Neural progenitor cell (in vitro differentiated cells): ENCODE results near the gene EGFR. TPM values are rescaled to one million over a fixed set of nuclear protein-coding genes. Genes with fewer than 3 reads are reported as not detected.

Source experiments
- DNase-seq: peaks from one replicate; pipeline ENCODE4 v3.0.0-alpha.2; 2016; ENCODE audit warnings: low spot score
- H2AFZ ChIP-seq: fragments of 200-600 bp; sonication (generic); replicated peaks from 2 replicates; pipeline ENCODE4 v1.6.1; 2016; ENCODE audit warnings: antibody characterized with exemption
- H3F3A ChIP-seq: fragments of 200-600 bp; sonication (generic); 2 replicates; pipeline ENCODE4 v1.6.1; 2016; ENCODE audit warnings: antibody characterized with exemption, low read depth
- H3K27ac ChIP-seq: fragments of 200-600 bp; sonication (generic); 2 replicates; pipeline ENCODE4 v1.5.1; 2016; ENCODE audit warnings: mild to moderate bottlenecking
- H3K27me3 ChIP-seq: fragments of 200-600 bp; sonication (generic); 2 replicates; pipeline ENCODE4 v1.6.1; 2016; ENCODE audit warnings: mild to moderate bottlenecking, moderate library complexity
- H3K36me3 ChIP-seq: fragments of 200-600 bp; sonication (generic); 2 replicates; pipeline ENCODE4 v1.5.1; 2016
- H3K4me1 ChIP-seq: fragments of 200-600 bp; sonication (generic); 2 replicates; pipeline ENCODE4 v1.6.1; 2016; ENCODE audit warnings: mixed run types
- H3K4me2 ChIP-seq: fragments of 200-600 bp; sonication (generic); 2 replicates; pipeline ENCODE4 v1.6.1; 2016
- H3K4me3 ChIP-seq: fragments of 200-600 bp; sonication (generic); 2 replicates; pipeline ENCODE4 v1.5.1; 2016
- H3K79me2 ChIP-seq: fragments of 200-600 bp; sonication (generic); 2 replicates; pipeline ENCODE4 v1.6.1; 2016; ENCODE audit warnings: low read depth
- H3K9ac ChIP-seq: fragments of 200-600 bp; sonication (generic); 2 replicates; pipeline ENCODE4 v1.6.1; 2016
- H3K9me3 ChIP-seq: fragments of 200-600 bp; sonication (generic); 2 replicates; pipeline ENCODE4 v1.5.1; 2016; ENCODE audit warnings: low read depth
- H4K20me1 ChIP-seq: fragments of 200-600 bp; sonication (generic); 2 replicates; pipeline ENCODE4 v1.6.1; 2016; ENCODE audit warnings: low read depth
- H3K27ac Mint-ChIP-seq: 3 replicates; pipeline ENCODE4 v1.8.0; 2021; ENCODE audit warnings: mixed read lengths
- H3K27me3 Mint-ChIP-seq: 2 replicates; pipeline ENCODE4 v1.8.0; 2022; ENCODE audit warnings: low read depth, mild to moderate bottlenecking, inconsistent platforms, moderate library complexity, mixed read lengths; ENCODE audit not compliant: insufficient read depth
- H3K36me3 Mint-ChIP-seq: 3 replicates; pipeline ENCODE4 v1.8.0; 2021; ENCODE audit warnings: mixed read lengths
- H3K4me1 Mint-ChIP-seq: 3 replicates; pipeline ENCODE4 v1.8.0; 2021; ENCODE audit warnings: mixed read lengths
- H3K4me3 Mint-ChIP-seq: 3 replicates; pipeline ENCODE4 v1.8.0; 2021; ENCODE audit warnings: mild to moderate bottlenecking, moderate library complexity, mixed read lengths
- H3K9me3 Mint-ChIP-seq: 3 replicates; pipeline ENCODE4 v1.8.0; 2020; ENCODE audit warnings: mixed read lengths
- EZH2 ChIP-seq: fragments of 200-600 bp; sonication (generic); IDR thresholded peaks from 2 replicates; pipeline ENCODE4 v1.6.1; 2017; ENCODE audit warnings: antibody characterized with exemption, mild to moderate bottlenecking, moderate library complexity
- EZH2phosphoT487 ChIP-seq: fragments of 200-600 bp; sonication (generic); IDR thresholded peaks from 2 replicates; pipeline ENCODE4 v1.6.1; 2017; ENCODE audit warnings: antibody characterized with exemption
- total RNA-seq: library from RNA; depleted of rRNA; stranded (reverse); fragments of >200 nt; gene quantifications from 2 replicates; pipeline ENCODE4 v1.2.3, GENCODE V29; 2015; ENCODE audit warnings: low replicate concordance
- TF ChIP-seq, protein P1 (sequence below): fragments of 200-600 bp; sonication (generic); IDR thresholded peaks from 2 replicates; pipeline ENCODE4 v1.5.1; 2017; ENCODE audit warnings: antibody characterized with exemption, mild to moderate bottlenecking

The EGFR gene
- total RNA-seq, 1 donor from 2014 or later: 4.6 TPM

DNA sequence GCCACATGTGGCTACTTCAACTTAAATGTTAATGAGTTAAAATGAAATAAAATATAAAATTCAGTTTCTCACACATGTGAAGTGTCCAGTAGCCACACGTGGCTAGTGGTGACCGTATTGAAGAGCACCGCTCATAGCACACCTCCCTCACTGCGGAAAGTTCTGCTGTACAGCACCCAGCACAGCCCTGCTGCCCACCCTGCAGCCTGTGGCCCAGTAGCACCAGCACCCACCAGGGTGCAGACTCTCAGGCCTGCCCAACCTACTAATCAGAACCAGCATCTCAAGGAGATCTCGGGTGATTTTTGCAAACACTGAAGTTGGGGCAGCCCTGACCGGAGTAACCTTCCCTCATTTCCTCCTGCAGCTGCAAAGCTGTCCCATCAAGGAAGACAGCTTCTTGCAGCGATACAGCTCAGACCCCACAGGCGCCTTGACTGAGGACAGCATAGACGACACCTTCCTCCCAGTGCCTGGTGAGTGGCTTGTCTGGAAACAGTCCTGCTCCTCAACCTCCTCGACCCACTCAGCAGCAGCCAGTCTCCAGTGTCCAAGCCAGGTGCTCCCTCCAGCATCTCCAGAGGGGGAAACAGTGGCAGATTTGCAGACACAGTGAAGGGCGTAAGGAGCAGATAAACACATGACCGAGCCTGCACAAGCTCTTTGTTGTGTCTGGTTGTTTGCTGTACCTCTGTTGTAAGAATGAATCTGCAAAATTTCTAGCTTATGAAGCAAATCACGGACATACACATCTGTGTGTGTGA is 183.5 kb downstream of the EGFR start:
- no peak for DNase-seq
- Histone ChIP-seq H3K27me3 (no peaks in the 10 kb centered on the region), H3K4me3 (no peak overlapping the region), H3K79me2 (no peaks in the 10 kb centered on the region), H3K4me2 (no peak overlapping the region), H3K9ac (no peak overlapping the region), H3K9me3 (no peaks in the 10 kb centered on the region), H3K27ac (no peak overlapping the region), H4K20me1 (no peaks in the 10 kb centered on the region), H2AFZ (no peak overlapping the region), H3K4me1 (no peaks in the 10 kb centered on the region), H3F3A (peaks cover 16% of the 10 kb centered on the region), H3K36me3 (no peaks in the 10 kb centered on the region)
- TF ChIP-seq EZH2 (no peak), EZH2phosphoT487 (no peak)
- TF ChIP-seq, protein P1, sequence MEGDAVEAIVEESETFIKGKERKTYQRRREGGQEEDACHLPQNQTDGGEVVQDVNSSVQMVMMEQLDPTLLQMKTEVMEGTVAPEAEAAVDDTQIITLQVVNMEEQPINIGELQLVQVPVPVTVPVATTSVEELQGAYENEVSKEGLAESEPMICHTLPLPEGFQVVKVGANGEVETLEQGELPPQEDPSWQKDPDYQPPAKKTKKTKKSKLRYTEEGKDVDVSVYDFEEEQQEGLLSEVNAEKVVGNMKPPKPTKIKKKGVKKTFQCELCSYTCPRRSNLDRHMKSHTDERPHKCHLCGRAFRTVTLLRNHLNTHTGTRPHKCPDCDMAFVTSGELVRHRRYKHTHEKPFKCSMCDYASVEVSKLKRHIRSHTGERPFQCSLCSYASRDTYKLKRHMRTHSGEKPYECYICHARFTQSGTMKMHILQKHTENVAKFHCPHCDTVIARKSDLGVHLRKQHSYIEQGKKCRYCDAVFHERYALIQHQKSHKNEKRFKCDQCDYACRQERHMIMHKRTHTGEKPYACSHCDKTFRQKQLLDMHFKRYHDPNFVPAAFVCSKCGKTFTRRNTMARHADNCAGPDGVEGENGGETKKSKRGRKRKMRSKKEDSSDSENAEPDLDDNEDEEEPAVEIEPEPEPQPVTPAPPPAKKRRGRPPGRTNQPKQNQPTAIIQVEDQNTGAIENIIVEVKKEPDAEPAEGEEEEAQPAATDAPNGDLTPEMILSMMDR: no peak
- Mint-ChIP-seq H3K27me3 (peaks cover 6% of the 10 kb centered on the region), H3K27ac (no peak overlapping the region), H3K4me3 (no peak overlapping the region), H3K36me3 (peaks cover 9% of the 10 kb centered on the region), H3K4me1 (no peaks in the 10 kb centered on the region), H3K9me3 (no peaks in the 10 kb centered on the region)

DNA sequence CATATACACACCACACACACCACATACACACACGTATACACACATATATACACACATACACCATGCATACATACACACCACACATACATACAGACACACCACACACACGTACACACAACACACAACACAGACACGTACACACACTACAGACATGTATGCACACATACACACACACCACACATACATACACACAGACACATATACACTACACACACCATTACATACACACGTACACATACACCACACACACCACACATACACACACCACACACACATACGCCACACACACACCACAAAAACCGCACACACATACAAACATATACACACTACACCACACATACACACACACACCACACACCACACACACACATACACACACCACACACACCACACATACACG is 184.5 kb downstream of the EGFR start:
- H3K4me1 Mint-ChIP-seq: no peaks in the 10 kb centered on the region

DNA sequence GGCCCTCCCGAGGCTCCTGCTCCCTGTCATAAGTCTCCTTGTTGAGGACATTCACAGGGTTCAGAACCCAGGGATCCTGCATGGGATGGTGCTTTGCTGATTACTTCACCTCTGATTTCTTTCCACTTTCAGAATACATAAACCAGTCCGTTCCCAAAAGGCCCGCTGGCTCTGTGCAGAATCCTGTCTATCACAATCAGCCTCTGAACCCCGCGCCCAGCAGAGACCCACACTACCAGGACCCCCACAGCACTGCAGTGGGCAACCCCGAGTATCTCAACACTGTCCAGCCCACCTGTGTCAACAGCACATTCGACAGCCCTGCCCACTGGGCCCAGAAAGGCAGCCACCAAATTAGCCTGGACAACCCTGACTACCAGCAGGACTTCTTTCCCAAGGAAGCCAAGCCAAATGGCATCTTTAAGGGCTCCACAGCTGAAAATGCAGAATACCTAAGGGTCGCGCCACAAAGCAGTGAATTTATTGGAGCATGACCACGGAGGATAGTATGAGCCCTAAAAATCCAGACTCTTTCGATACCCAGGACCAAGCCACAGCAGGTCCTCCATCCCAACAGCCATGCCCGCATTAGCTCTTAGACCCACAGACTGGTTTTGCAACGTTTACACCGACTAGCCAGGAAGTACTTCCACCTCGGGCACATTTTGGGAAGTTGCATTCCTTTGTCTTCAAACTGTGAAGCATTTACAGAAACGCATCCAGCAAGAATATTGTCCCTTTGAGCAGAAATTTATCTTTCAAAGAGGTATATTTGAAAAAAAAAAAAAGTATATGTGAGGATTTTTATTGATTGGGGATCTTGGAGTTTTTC is 186.5 kb downstream of the EGFR start:
- no peak for DNase-seq
- H3K9me3 Mint-ChIP-seq: no peaks in the 10 kb centered on the region

More for the DNA sequence above, 184.5 kb downstream of the EGFR start:
- Histone ChIP-seq H3K4me1 (no peaks in the 10 kb centered on the region), H3K27me3 (no peaks in the 10 kb centered on the region), H3K9ac (no peak overlapping the region), H4K20me1 (no peaks in the 10 kb centered on the region), H3K9me3 (no peaks in the 10 kb centered on the region), H3F3A (peaks cover 16% of the 10 kb centered on the region), H3K27ac (no peak overlapping the region), H3K36me3 (no peaks in the 10 kb centered on the region), H3K4me3 (no peak overlapping the region), H3K79me2 (no peaks in the 10 kb centered on the region), H3K4me2 (no peak overlapping the region), H2AFZ (no peak overlapping the region)
- peaks cover 6% of the 10 kb centered on the region for H3K27me3 Mint-ChIP-seq
- no peaks in the 10 kb centered on the region for H3K9me3 Mint-ChIP-seq
- TF ChIP-seq, protein P1: no peak
- no peak for TF ChIP-seq EZH2phosphoT487
- H3K4me3 Mint-ChIP-seq: no peak overlapping the region
- no peak for DNase-seq
- no peak overlapping the region for H3K27ac Mint-ChIP-seq
- peaks cover 11% of the 10 kb centered on the region for H3K36me3 Mint-ChIP-seq

More for the DNA sequence above, 186.5 kb downstream of the EGFR start:
- H3K4me1 Mint-ChIP-seq: no peaks in the 10 kb centered on the region
- peaks cover 9% of the 10 kb centered on the region for H3K36me3 Mint-ChIP-seq
- Histone ChIP-seq H3K4me3 (no peak overlapping the region), H3K27ac (no peak overlapping the region), H3K79me2 (no peaks in the 10 kb centered on the region), H3K36me3 (no peaks in the 10 kb centered on the region), H3K27me3 (no peaks in the 10 kb centered on the region), H3K4me2 (no peak overlapping the region), H3K4me1 (no peaks in the 10 kb centered on the region), H4K20me1 (no peaks in the 10 kb centered on the region), H2AFZ (no peak overlapping the region), H3F3A (peaks cover 16% of the 10 kb centered on the region), H3K9me3 (no peaks in the 10 kb centered on the region), H3K9ac (no peak overlapping the region)
- H3K4me3 Mint-ChIP-seq: no peak overlapping the region
- TF ChIP-seq EZH2phosphoT487: no peak
- TF ChIP-seq, protein P1: no peak
- no peak for TF ChIP-seq EZH2
- peaks cover 4% of the 10 kb centered on the region for H3K27me3 Mint-ChIP-seq
- H3K27ac Mint-ChIP-seq: no peak overlapping the region
